K562 (cell line): ENCODE data around the gene ZNF646. TPM values are rescaled to one million over a fixed set of nuclear protein-coding genes. Genes with fewer than 3 reads are reported as not detected.

Experiments used
- BRF2 ChIP-seq: IDR thresholded peaks from 3 replicates; pipeline ENCODE4 v1.6.1; 2011; ENCODE audit warnings: borderline replicate concordance, mild to moderate bottlenecking; ENCODE audit not compliant: insufficient read length, insufficient read depth
- E2F8 ChIP-seq: fragments of 450-650 bp; IDR thresholded peaks from 2 replicates; pipeline ENCODE4 v1.7.1; 2018; ENCODE audit warnings: mild to moderate bottlenecking, low read depth; ENCODE audit not compliant: partially characterized antibody
- MLX ChIP-seq, 2 experiments: fragments of 450-650 bp in 1 of 2; sonication (generic) in 1 of 2; formaldehyde crosslinking; conservative IDR thresholded peaks; 2 replicates each; pipeline versions ENCODE4 v1.4.0 to v1.8.1; 2020 to 2022; ENCODE audit warnings: mild to moderate bottlenecking in 1 of 2, missing genetic modification reagents in 1 of 2
- REST ChIP-seq, 2 experiments: fragments of 450-650 bp; formaldehyde crosslinking in 1 of 2; IDR thresholded peaks; 2 replicates each; pipeline versions ENCODE4 v1.4.0 to v1.6.1; 2014 to 2020; ENCODE audit warnings: mild to moderate bottlenecking in 2 of 2, borderline replicate concordance in 1 of 2, low read depth in 1 of 2
- YBX1 ChIP-seq: fragments of 450-650 bp; IDR thresholded peaks from 2 replicates; pipeline ENCODE4 v1.7.1; 2016; ENCODE audit warnings: mild to moderate bottlenecking
- ZNF384 ChIP-seq: IDR thresholded peaks from 2 replicates; pipeline ENCODE4 v1.6.1; 2012; ENCODE audit warnings: low read depth, low read length, improper control_type of control experiment
- ZNF445 ChIP-seq: fragments of 250-450 bp; sonication (Bioruptor Pico); IDR thresholded peaks from 2 replicates; pipeline ENCODE4 v1.4.0; 2020; ENCODE audit warnings: low read depth, mild to moderate bottlenecking, moderate library complexity
- ZNF449 ChIP-seq: fragments of 250-450 bp; sonication (Bioruptor Pico); IDR thresholded peaks from 2 replicates; pipeline ENCODE4 v1.8.0; 2022; ENCODE audit warnings: moderate library complexity, mild to moderate bottlenecking, inconsistent platforms
- ZNF707 ChIP-seq: fragments of 250-450 bp; sonication (Bioruptor Pico); conservative IDR thresholded peaks from 2 replicates; pipeline ENCODE4 v1.8.0; 2022; ENCODE audit warnings: inconsistent platforms, mild to moderate bottlenecking, moderate library complexity
- polyA plus RNA-seq, 8 experiments: library from polyadenylated mRNA; depleted of rRNA in 4 of 8; stranded (reverse) in 5 of 8; unstranded in 3 of 8; fragments of >200 nt; fragmentation: Nextera tagmentation in 2 of 8; fragmentation: Illumina TruSeq in 1 of 8; extraction: Ambion mirVana in 2 of 8; extraction: Trizol in 1 of 8; gene quantifications; 2 replicates each; pipeline versions ENCODE4 v1.2.1 to v1.2.3, GENCODE V29; 2011 to 2014; ENCODE audit warnings: inconsistent platforms in 1 of 8, missing spikeins in 1 of 8
- total RNA-seq, 7 experiments: library from RNA; depleted of rRNA in 6 of 7; stranded (reverse); fragments of >200 nt in 6 of 7; fragmentation: Illumina TruSeq in 2 of 7; extraction: Trizol in 2 of 7; gene quantifications; 2 replicates each; pipeline versions ENCODE4 v1.2.1 to v1.2.3, GENCODE V29; 2011 to 2021; ENCODE audit warnings: low replicate concordance in 1 of 7

The ZNF646 gene
- total and polyA plus RNA-seq, 9 of the 15 experiments (the other 6 are each of a cell fraction or from before 2014, with no cell fraction given), result 0.08 to 20.6 (median 8.0) TPM

- no peak for TF ChIP-seq REST (IDR thresholded peaks at IDR 0.05; ENCODE audit: borderline replicate concordance)
- no peak for TF ChIP-seq REST (CRISPR knock-in tag; IDR thresholded peaks at IDR 0.05; ENCODE audit: low read depth)
- no peak for TF ChIP-seq YBX1
- TF ChIP-seq E2F8, result no peak
- no peak for TF ChIP-seq MLX (CRISPR knock-in tag; conservative IDR thresholded peaks at IDR 0.05)
- no peak for TF ChIP-seq ZNF707
- no peak for TF ChIP-seq BRF2
- TF ChIP-seq ZNF384, result no peak
- no peak for TF ChIP-seq ZNF449 (CRISPR knock-in tag)
- TF ChIP-seq ZNF445 (CRISPR knock-in tag), result no peak
Measured at GRCh38 chr16:31128711-31129567, 54.7 kb downstream of the ZNF646 start (continued).
